HEK293 (cell line): ENCODE results near the gene BIK.

Source experiments
- CTCF ChIA-PET: fragments of 350-600 bp; formaldehyde crosslinking; extraction: SDS; loops from one replicate; lab custom pipeline; 2021; ENCODE audit warnings: antibody characterized with exemption; lab: Yijun Ruan, JAX
- POLR2A ChIA-PET: fragments of 300-600 bp; formaldehyde crosslinking; extraction: SDS; loops from one replicate; lab custom pipeline; 2020; ENCODE audit warnings: antibody characterized with exemption, inconsistent platforms; lab: Yijun Ruan, JAX
- H3K27ac ChIP-seq: fragments of 200-500 bp; sonication (Bioruptor generic); 2 replicates; pipeline ENCODE4 v1.5.1; 2014; ENCODE audit warnings: low read depth, low read length, control low read depth, inconsistent platforms; ENCODE audit errors: extremely low read depth
- H3K36me3 ChIP-seq, 2 experiments: fragments of 200-500 bp in 1 of 2; sonication (Bioruptor generic) in 1 of 2; 1 replicate in 1 of 2; 2 replicates in 1 of 2; pipeline ENCODE4 v1.5.1; 2014 to 2017; ENCODE audit warnings: inconsistent platforms in 2 of 2, low read length in 2 of 2; ENCODE audit not compliant: control insufficient read depth in 2 of 2, insufficient read depth in 1 of 2
- H3K4me1 ChIP-seq: fragments of 200-500 bp; sonication (Bioruptor generic); 2 replicates; pipeline ENCODE4 v1.5.1; 2014; ENCODE audit warnings: mild to moderate bottlenecking, low read length, inconsistent platforms; ENCODE audit not compliant: control insufficient read depth, insufficient read depth
- H3K4me3 ChIP-seq: 2 replicates; pipeline ENCODE4 v1.5.1; 2011; ENCODE audit warnings: low read depth, mild to moderate bottlenecking, control low read depth, low read length, moderate library complexity
- H3K9me3 ChIP-seq: fragments of 200-500 bp; sonication (Bioruptor generic); 2 replicates; pipeline ENCODE4 v1.5.1; 2014; ENCODE audit warnings: low read depth, low read length, inconsistent platforms; ENCODE audit not compliant: control insufficient read depth, insufficient read depth
- BCL11A ChIP-seq: fragments of 450-650 bp; formaldehyde crosslinking; IDR thresholded peaks from 2 replicates; pipeline ENCODE4 v1.5.1; 2016; ENCODE audit warnings: low read depth, missing biosample characterization, missing genetic modification characterization
- KLF1 ChIP-seq: fragments of 450-650 bp; formaldehyde crosslinking; IDR thresholded peaks from 2 replicates; pipeline ENCODE4 v1.5.1; 2016; ENCODE audit warnings: missing biosample characterization, missing genetic modification characterization
- TCF7L2 ChIP-seq: IDR thresholded peaks from 2 replicates; pipeline ENCODE4 v1.6.1; 2011; ENCODE audit warnings: low read depth, mild to moderate bottlenecking, inconsistent platforms, low read length, moderate library complexity, borderline replicate concordance
- WT1 ChIP-seq: fragments of 450-650 bp; formaldehyde crosslinking; IDR thresholded peaks from 2 replicates; pipeline ENCODE4 v1.5.1; 2016; ENCODE audit warnings: missing biosample characterization, missing genetic modification characterization
- ZBTB8A ChIP-seq: fragments of 450-650 bp; formaldehyde crosslinking; IDR thresholded peaks from 2 replicates; pipeline ENCODE4 v1.5.1; 2016; ENCODE audit warnings: missing biosample characterization, missing genetic modification characterization
- ZFHX2 ChIP-seq: fragments of 450-650 bp; formaldehyde crosslinking; conservative IDR thresholded peaks from 2 replicates; pipeline ENCODE4 v1.5.1; 2016; ENCODE audit warnings: missing biosample characterization, missing genetic modification characterization
- ZFP3 ChIP-seq: fragments of 450-650 bp; formaldehyde crosslinking; IDR thresholded peaks from 2 replicates; pipeline ENCODE4 v1.5.1; 2016; ENCODE audit warnings: low read depth, missing biosample characterization, missing genetic modification characterization
- ZNF10 ChIP-seq: fragments of 450-650 bp; formaldehyde crosslinking; IDR thresholded peaks from 2 replicates; pipeline ENCODE4 v1.5.1; 2017; ENCODE audit warnings: missing biosample characterization, missing genetic modification characterization
- ZNF121 ChIP-seq: fragments of 450-650 bp; formaldehyde crosslinking; IDR thresholded peaks from 2 replicates; pipeline ENCODE4 v1.5.1; 2016; ENCODE audit warnings: missing biosample characterization, missing genetic modification characterization
- ZNF140 ChIP-seq: fragments of 450-650 bp; formaldehyde crosslinking; IDR thresholded peaks from 2 replicates; pipeline ENCODE4 v1.5.1; 2016; ENCODE audit warnings: missing biosample characterization, missing genetic modification characterization
- ZNF175 ChIP-seq: fragments of 450-650 bp; formaldehyde crosslinking; IDR thresholded peaks from 2 replicates; pipeline ENCODE4 v1.5.1; 2016; ENCODE audit warnings: missing biosample characterization, missing genetic modification characterization
- ZNF221 ChIP-seq: fragments of 450-650 bp; formaldehyde crosslinking; IDR thresholded peaks from 2 replicates; pipeline ENCODE4 v1.5.1; 2017; ENCODE audit warnings: missing biosample characterization, missing genetic modification characterization, borderline replicate concordance
- ZNF473 ChIP-seq: fragments of 450-650 bp; formaldehyde crosslinking; IDR thresholded peaks from 2 replicates; pipeline ENCODE4 v1.5.1; 2017; ENCODE audit warnings: missing biosample characterization, missing genetic modification characterization
- ZNF549 ChIP-seq: fragments of 450-650 bp; IDR thresholded peaks from 2 replicates; pipeline ENCODE4 v1.5.1; 2018; ENCODE audit warnings: missing biosample characterization, missing genetic modification characterization, mild to moderate bottlenecking, inconsistent platforms, moderate library complexity
- ZNF560 ChIP-seq: fragments of 450-650 bp; formaldehyde crosslinking; IDR thresholded peaks from 2 replicates; pipeline ENCODE4 v1.5.1; 2017; ENCODE audit warnings: missing biosample characterization, missing genetic modification characterization, borderline replicate concordance
- ZNF561 ChIP-seq: fragments of 450-650 bp; IDR thresholded peaks from 2 replicates; pipeline ENCODE4 v1.5.1; 2018; ENCODE audit warnings: missing biosample characterization, missing genetic modification characterization, borderline replicate concordance
- ZNF623 ChIP-seq: fragments of 450-650 bp; formaldehyde crosslinking; IDR thresholded peaks from 2 replicates; pipeline ENCODE4 v1.5.1; 2016; ENCODE audit warnings: missing biosample characterization, missing genetic modification characterization
- ZNF692 ChIP-seq: fragments of 450-650 bp; formaldehyde crosslinking; IDR thresholded peaks from 2 replicates; pipeline ENCODE4 v1.5.1; 2016; ENCODE audit warnings: missing biosample characterization, missing genetic modification characterization
- ZXDB ChIP-seq: fragments of 450-650 bp; formaldehyde crosslinking; IDR thresholded peaks from 2 replicates; pipeline ENCODE4 v1.5.1; 2016; ENCODE audit warnings: missing biosample characterization, missing genetic modification characterization

Gene BIK

GRCh38 chr22:43171607-43172006, 61.1 kb downstream of the BIK start:
- TF ChIP-seq ZFHX2 (peak; percentile 23), KLF1 (tag by site-specific recombination) (peak; percentile 34), ZNF175 (tag by site-specific recombination) (no peak)
- Histone ChIP-seq H3K4me1 (no peaks in the 10 kb centered on the region), H3K36me3 (peaks cover 23 to 93% of the 10 kb centered on the region in 2 experiments; a peak in 2 of 3 replicates), H3K9me3 (no peaks in the 10 kb centered on the region), H3K4me3 (no peak overlapping the region), H3K27ac (no peak overlapping the region)
- POLR2A ChIA-PET: interaction anchor here (1.4 kb wide), 1 partner anchor 16 kb away, joined by 3 read pairs; no protein-coding TSS in a partner anchor
- CTCF ChIA-PET: no interaction called here

- ChIA-PET POLR2A (interaction anchor here (1.4 kb wide), 1 partner anchor 16 kb away, joined by 3 read pairs; no protein-coding TSS in a partner anchor), CTCF (no interaction called here)
- Histone ChIP-seq H3K4me3 (no peak overlapping the region), H3K36me3 (peaks cover 28 to 94% of the 10 kb centered on the region in 2 experiments; a peak in 2 of 3 replicates), H3K27ac (no peak overlapping the region), H3K4me1 (no peaks in the 10 kb centered on the region), H3K9me3 (no peaks in the 10 kb centered on the region)
- no peak for TF ChIP-seq ZNF623 (tag by site-specific recombination)
- no peak for TF ChIP-seq ZNF140 (tag by site-specific recombination)
- TF ChIP-seq ZNF10: no peak
- TF ChIP-seq BCL11A (tag by site-specific recombination): no peak
- no peak for TF ChIP-seq ZNF692 (tag by site-specific recombination)
- no peak for TF ChIP-seq ZFP3
- no peak for TF ChIP-seq ZNF560 (tag by site-specific recombination)
- no peak for TF ChIP-seq ZNF561 (tag by site-specific recombination)
- no peak for TF ChIP-seq ZNF221 (tag by site-specific recombination)
- TF ChIP-seq WT1 (tag by site-specific recombination): no peak
- TF ChIP-seq ZNF549 (tag by site-specific recombination): no peak
Observed at GRCh38 chr22:43172191-43172590, 61.6 kb downstream of the BIK start.

- POLR2A ChIA-PET: interaction anchor here (1.4 kb wide), 1 partner anchor 14 kb away, joined by 3 read pairs; no protein-coding TSS in a partner anchor
- TF ChIP-seq TCF7L2: no peak
- no peak for TF ChIP-seq ZBTB8A
- TF ChIP-seq ZNF473: no peak
- no peak for TF ChIP-seq ZXDB
- no peak for TF ChIP-seq ZNF121 (tag by site-specific recombination)
- CTCF ChIA-PET: interaction anchor here (0.5 kb wide), 1 partner anchor 84 kb away, joined by 3 read pairs; no protein-coding TSS in a partner anchor
- Histone ChIP-seq H3K36me3 (peaks cover 33 to 90% of the 10 kb centered on the region in 2 experiments; a peak in 2 of 3 replicates), H3K4me1 (no peaks in the 10 kb centered on the region), H3K4me3 (no peak overlapping the region), H3K9me3 (no peaks in the 10 kb centered on the region), H3K27ac (no peak overlapping the region)
Observed at GRCh38 chr22:43173566-43173965, 63.0 kb downstream of the BIK start.
